A673 (cell line): ENCODE measurements around the gene EEFSEC. TPM values are rescaled to one million over a fixed set of nuclear protein-coding genes. Genes with fewer than 3 reads are reported as not detected.

Source experiments
- BruUV-seq: library from RNA; stranded (reverse); fragments of 400-500 nt; replicated peaks from 2 replicates; lab custom pipeline; 2021; lab: Mats Ljungman, UMichigan
- CTCF ChIA-PET: fragments of 300-600 bp; sonication (Branson Sonifier 250); formaldehyde crosslinking; loops from one replicate; lab custom pipeline; 2022; ENCODE audit warnings: antibody characterized with exemption; lab: Charles Lee
- POLR2A ChIA-PET: fragments of 300-600 bp; sonication (Branson Sonifier 250); formaldehyde crosslinking; loops from one replicate; lab custom pipeline; 2022; ENCODE audit warnings: antibody characterized with exemption; ENCODE audit not compliant: low non-redundant PET; lab: Charles Lee
- DNase-seq: peaks from one replicate; pipeline ENCODE4 v3.0.0-alpha.2; 2015; ENCODE audit warnings: low spot score
- H3K27ac ChIP-seq: fragments of 200-600 bp; sonication (generic); 2 replicates; pipeline ENCODE4 v1.5.1; 2016; ENCODE audit warnings: mixed run types, low read depth, mild to moderate bottlenecking, mixed read lengths, antibody characterized with exemption, low read length; ENCODE audit not compliant: poor library complexity, severe bottlenecking
- H3K27me3 ChIP-seq: fragments of 200-600 bp; sonication (generic); replicated peaks from 2 replicates; pipeline ENCODE4 v1.6.1; 2017; ENCODE audit warnings: mixed run types, low read depth, mild to moderate bottlenecking, mixed read lengths, antibody characterized with exemption, low read length; ENCODE audit not compliant: insufficient read depth, poor library complexity
- H3K36me3 ChIP-seq: fragments of 200-600 bp; sonication (generic); 2 replicates; pipeline ENCODE4 v1.6.1; 2016; ENCODE audit warnings: mixed run types, mild to moderate bottlenecking, mixed read lengths, antibody characterized with exemption, low read length; ENCODE audit not compliant: insufficient read depth, poor library complexity, severe bottlenecking
- H3K4me1 ChIP-seq: fragments of 200-600 bp; sonication (generic); 2 replicates; pipeline ENCODE4 v1.6.1; 2017; ENCODE audit warnings: mixed run types, mild to moderate bottlenecking, mixed read lengths, antibody characterized with exemption, low read length; ENCODE audit not compliant: insufficient read depth, poor library complexity, severe bottlenecking
- H3K4me3 ChIP-seq: fragments of 200-600 bp; sonication (generic); 2 replicates; pipeline ENCODE4 v1.5.1; 2016; ENCODE audit warnings: low read depth, mixed run types, mild to moderate bottlenecking, mixed read lengths, low read length; ENCODE audit not compliant: poor library complexity, severe bottlenecking
- H3K9me3 ChIP-seq: fragments of 200-600 bp; sonication (generic); 2 replicates; pipeline ENCODE4 v1.6.1; 2016; ENCODE audit warnings: mixed run types, low read depth, mild to moderate bottlenecking, mixed read lengths, antibody characterized with exemption, low read length; ENCODE audit not compliant: poor library complexity, severe bottlenecking
- EZH2 ChIP-seq: fragments of 200-600 bp; sonication (generic); IDR thresholded peaks from 2 replicates; pipeline ENCODE4 v1.6.1; 2017; ENCODE audit warnings: borderline replicate concordance, low read depth, mild to moderate bottlenecking, mixed read lengths, antibody characterized with exemption, low read length; ENCODE audit not compliant: poor library complexity, severe bottlenecking
- intact Hi-C: fragments of 100-400 bp; cut with micrococcal nuclease; formaldehyde crosslinking; loops from one replicate; pipeline ENCODE4 v1.10.0; 2022; ENCODE audit not compliant: unreplicated experiment
- total RNA-seq: library from RNA; stranded (reverse); gene quantifications from 2 replicates; pipeline ENCODE4 v1.2.3, GENCODE V29; 2021
- TF ChIP-seq, protein P1 (sequence below): fragments of 300-800, 200-600 bp; sonication (generic); conservative IDR thresholded peaks from 2 replicates; pipeline ENCODE4 v1.5.1; 2017; ENCODE audit warnings: low read depth, mild to moderate bottlenecking, antibody characterized with exemption, low read length, moderate library complexity, mixed read lengths

The EEFSEC gene
- total RNA-seq, 1 experiment from 2014 or later: 19.7 TPM

DNA sequence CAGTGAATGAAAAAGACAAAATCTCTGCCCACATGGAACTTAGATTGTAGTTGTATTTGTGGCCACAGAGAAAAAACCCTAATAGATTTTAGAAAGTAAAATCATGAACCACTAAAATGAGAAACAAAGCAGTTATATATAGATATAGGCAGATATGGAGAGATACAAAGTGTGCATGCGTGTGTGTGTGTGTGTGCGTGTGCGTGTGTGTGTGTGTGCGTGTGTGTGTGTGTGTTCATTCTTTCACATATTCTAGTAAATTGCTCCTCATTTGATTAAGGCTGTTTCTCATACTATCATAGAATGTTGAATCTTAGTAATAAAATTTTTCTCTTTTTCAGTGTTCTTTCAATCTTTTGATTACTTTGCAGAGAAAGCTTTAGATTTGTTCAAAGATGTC lies 194.8 kb downstream of the EEFSEC start:
- TF ChIP-seq EZH2: no peak
- TF ChIP-seq, protein P1, sequence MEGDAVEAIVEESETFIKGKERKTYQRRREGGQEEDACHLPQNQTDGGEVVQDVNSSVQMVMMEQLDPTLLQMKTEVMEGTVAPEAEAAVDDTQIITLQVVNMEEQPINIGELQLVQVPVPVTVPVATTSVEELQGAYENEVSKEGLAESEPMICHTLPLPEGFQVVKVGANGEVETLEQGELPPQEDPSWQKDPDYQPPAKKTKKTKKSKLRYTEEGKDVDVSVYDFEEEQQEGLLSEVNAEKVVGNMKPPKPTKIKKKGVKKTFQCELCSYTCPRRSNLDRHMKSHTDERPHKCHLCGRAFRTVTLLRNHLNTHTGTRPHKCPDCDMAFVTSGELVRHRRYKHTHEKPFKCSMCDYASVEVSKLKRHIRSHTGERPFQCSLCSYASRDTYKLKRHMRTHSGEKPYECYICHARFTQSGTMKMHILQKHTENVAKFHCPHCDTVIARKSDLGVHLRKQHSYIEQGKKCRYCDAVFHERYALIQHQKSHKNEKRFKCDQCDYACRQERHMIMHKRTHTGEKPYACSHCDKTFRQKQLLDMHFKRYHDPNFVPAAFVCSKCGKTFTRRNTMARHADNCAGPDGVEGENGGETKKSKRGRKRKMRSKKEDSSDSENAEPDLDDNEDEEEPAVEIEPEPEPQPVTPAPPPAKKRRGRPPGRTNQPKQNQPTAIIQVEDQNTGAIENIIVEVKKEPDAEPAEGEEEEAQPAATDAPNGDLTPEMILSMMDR: no peak
- H3K9me3 ChIP-seq: no peaks in the 10 kb centered on the region
- H3K36me3 ChIP-seq: no peaks in the 10 kb centered on the region
- intact Hi-C loops: no loop called here
- no peak overlapping the region for H3K4me3 ChIP-seq
- BruUV-seq: no TSS peak
- H3K27me3 ChIP-seq: no peaks in the 10 kb centered on the region
- DNase-seq: no peak
- no peaks in the 10 kb centered on the region for H3K4me1 ChIP-seq
- ChIA-PET CTCF (interaction anchor here (0.7 kb wide), 1 partner anchor 230 kb away, joined by 3 read pairs; no protein-coding TSS in a partner anchor), POLR2A (no interaction called here)
- no peak overlapping the region for H3K27ac ChIP-seq

DNA sequence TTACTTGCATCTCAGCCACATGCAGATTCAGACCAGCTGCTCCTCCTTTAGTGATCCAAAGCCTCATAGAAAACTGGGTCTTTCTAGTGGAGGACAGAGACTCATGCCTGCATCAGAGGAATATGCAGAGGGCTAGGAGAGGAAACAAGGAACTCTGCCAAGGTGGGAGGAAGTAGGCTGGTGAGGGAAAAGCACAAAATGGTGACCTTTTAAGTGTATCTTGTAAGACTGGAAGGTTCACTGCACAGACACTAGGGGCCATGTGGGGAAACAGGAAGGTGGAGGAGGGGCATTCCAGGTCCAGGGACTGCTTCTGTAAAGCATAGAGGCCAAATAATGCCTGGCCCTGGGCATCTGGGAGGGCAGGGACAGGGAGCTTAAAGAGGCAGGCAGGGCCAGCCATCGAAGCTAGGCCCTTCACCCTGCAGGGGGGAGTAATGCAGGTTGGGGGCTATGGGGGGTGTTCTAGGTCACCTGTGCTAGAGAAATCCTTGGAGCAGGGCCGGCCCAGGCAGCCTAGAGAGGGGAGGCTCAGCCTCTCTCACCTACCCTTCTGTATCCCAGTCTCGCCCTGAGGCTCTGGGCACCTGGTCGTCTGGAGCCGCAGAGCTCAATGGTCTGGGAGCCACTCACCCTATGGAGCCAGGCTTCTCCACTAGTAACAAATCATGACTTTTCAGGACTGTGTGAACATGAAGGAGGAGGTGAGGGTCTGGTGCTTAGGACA lies 195.7 kb downstream of the EEFSEC start:
- H3K27ac ChIP-seq: no peak overlapping the region
- no peak for DNase-seq
- H3K4me1 ChIP-seq: no peaks in the 10 kb centered on the region
- TF ChIP-seq, protein P1: no peak
- TF ChIP-seq EZH2: no peak
- no peaks in the 10 kb centered on the region for H3K36me3 ChIP-seq
- H3K9me3 ChIP-seq: no peaks in the 10 kb centered on the region
- POLR2A ChIA-PET: no interaction called here
- intact Hi-C loops: no loop called here
- no peak overlapping the region for H3K4me3 ChIP-seq
- BruUV-seq: no TSS peak
- no peaks in the 10 kb centered on the region for H3K27me3 ChIP-seq
- CTCF ChIA-PET: no interaction called here

DNA sequence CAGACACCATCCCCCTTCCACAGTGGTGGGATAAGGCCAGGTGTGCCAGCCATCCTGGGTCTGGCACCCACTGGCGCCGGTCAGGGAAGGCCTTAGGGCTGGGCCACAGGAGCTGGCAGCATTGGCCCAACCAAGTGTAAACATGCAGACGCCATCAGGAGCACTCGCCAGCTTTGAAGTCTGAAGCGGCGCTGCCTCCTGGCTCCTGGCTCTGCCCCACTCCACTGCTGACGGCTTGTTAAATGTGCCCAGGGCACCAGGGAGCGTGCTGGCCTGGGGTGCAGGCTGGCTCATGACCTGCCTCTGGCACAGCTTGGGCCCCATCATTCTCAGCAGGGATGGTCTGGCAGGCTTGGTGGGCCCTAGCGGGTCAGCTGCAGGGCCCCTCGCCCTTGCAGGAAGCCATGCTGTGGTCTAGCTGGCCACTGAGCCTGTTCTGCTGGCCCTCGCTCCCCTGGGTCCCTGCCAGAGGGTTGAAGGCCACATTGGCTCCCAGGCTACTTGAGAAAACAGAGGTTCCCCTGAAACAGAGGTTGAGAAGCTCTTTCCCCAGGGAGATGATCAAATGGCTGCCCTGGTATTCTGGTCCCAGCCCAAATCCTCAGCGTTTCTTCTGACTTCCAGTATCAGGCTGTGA lies 196.8 kb downstream of the EEFSEC start:
- TF ChIP-seq, protein P1: no peak
- no peak for TF ChIP-seq EZH2
- BruUV-seq: no TSS peak
- CTCF ChIA-PET: no interaction called here
- H3K4me3 ChIP-seq: no peak overlapping the region
- no peak overlapping the region for H3K27ac ChIP-seq
- intact Hi-C loops: no loop called here
- H3K36me3 ChIP-seq: no peaks in the 10 kb centered on the region
- no peaks in the 10 kb centered on the region for H3K4me1 ChIP-seq
- no peaks in the 10 kb centered on the region for H3K27me3 ChIP-seq
- DNase-seq: no peak
- POLR2A ChIA-PET: no interaction called here
- H3K9me3 ChIP-seq: no peaks in the 10 kb centered on the region
